GM23338 (cell line): Measurements from ENCODE around the gene ZDHHC9. TPM values are rescaled to one million over a fixed set of nuclear protein-coding genes. Genes with fewer than 3 reads are reported as not detected.

Experiments used
- ATAC-seq: fragments of 200-7000 bp; cut with Tn5 transposase; 3 replicates; pipeline ENCODE4 v1.9.1; 2020
- DNase-seq: peaks from one replicate; pipeline ENCODE4 v3.0.0-alpha.2; 2015; ENCODE audit warnings: low spot score
- H2AFZ ChIP-seq: fragments of 200-600 bp; sonication (generic); 2 replicates; pipeline ENCODE4 v1.8.0; 2016; ENCODE audit warnings: antibody characterized with exemption, mild to moderate bottlenecking, moderate library complexity
- H3F3A ChIP-seq: fragments of 200-600 bp; sonication (generic); replicated peaks from 2 replicates; pipeline ENCODE4 v1.8.0; 2017; ENCODE audit warnings: antibody characterized with exemption, mixed run types, low read depth
- H3K27ac ChIP-seq: fragments of 200-600 bp; sonication (generic); 2 replicates; pipeline ENCODE4 v1.6.1; 2016; ENCODE audit warnings: low read depth
- H3K27me3 ChIP-seq: fragments of 200-600 bp; sonication (generic); 2 replicates; pipeline ENCODE4 v1.8.0; 2016; ENCODE audit warnings: mild to moderate bottlenecking, mixed run types, moderate library complexity; ENCODE audit not compliant: insufficient read depth
- H3K36me3 ChIP-seq: fragments of 200-600 bp; sonication (generic); 2 replicates; pipeline ENCODE4 v1.8.0; 2016; ENCODE audit warnings: mild to moderate bottlenecking; ENCODE audit not compliant: insufficient read depth
- H3K4me1 ChIP-seq: fragments of 200-600 bp; sonication (generic); 2 replicates; pipeline ENCODE4 v1.8.0; 2016; ENCODE audit warnings: mild to moderate bottlenecking, moderate library complexity; ENCODE audit not compliant: insufficient read depth
- H3K4me2 ChIP-seq: fragments of 200-600 bp; sonication (generic); 2 replicates; pipeline ENCODE4 v1.7.1; 2017; ENCODE audit warnings: mixed run types
- H3K4me3 ChIP-seq: fragments of 200-600 bp; sonication (generic); 2 replicates; pipeline ENCODE4 v1.6.1; 2016; ENCODE audit warnings: mixed run types
- H3K79me2 ChIP-seq: fragments of 200-600 bp; sonication (generic); replicated peaks from 2 replicates; pipeline ENCODE4 v1.8.0; 2017; ENCODE audit warnings: mild to moderate bottlenecking; ENCODE audit not compliant: insufficient read depth
- H3K9me2 ChIP-seq: fragments of 200-600 bp; sonication (generic); 2 replicates; pipeline ENCODE4 v1.8.0; 2017; ENCODE audit not compliant: insufficient read depth
- H4K20me1 ChIP-seq: fragments of 200-600 bp; sonication (generic); replicated peaks from 2 replicates; pipeline ENCODE4 v1.8.0; 2017; ENCODE audit warnings: mild to moderate bottlenecking; ENCODE audit not compliant: insufficient read depth
- H3K27ac Mint-ChIP-seq: 2 replicates; pipeline ENCODE4 v1.8.0; 2020; ENCODE audit warnings: inconsistent platforms, mild to moderate bottlenecking, moderate library complexity, mixed read lengths
- H3K27me3 Mint-ChIP-seq: 3 replicates; pipeline ENCODE4 v1.8.0; 2022; ENCODE audit warnings: low read depth, mild to moderate bottlenecking, moderate library complexity, mixed read lengths, inconsistent platforms; ENCODE audit not compliant: insufficient read depth, poor library complexity
- H3K36me3 Mint-ChIP-seq: 3 replicates; pipeline ENCODE4 v1.8.0; 2021; ENCODE audit warnings: low read depth, mild to moderate bottlenecking, inconsistent platforms, moderate library complexity, mixed read lengths
- H3K4me1 Mint-ChIP-seq: 3 replicates; pipeline ENCODE4 v1.8.0; 2020; ENCODE audit warnings: mild to moderate bottlenecking, inconsistent platforms, mixed read lengths
- H3K4me3 Mint-ChIP-seq: 3 replicates; pipeline ENCODE4 v1.8.0; 2021; ENCODE audit warnings: moderate library complexity, mild to moderate bottlenecking, inconsistent platforms, mixed read lengths
- H3K9me3 Mint-ChIP-seq: 3 replicates; pipeline ENCODE4 v1.8.0; 2020; ENCODE audit warnings: moderate library complexity, mild to moderate bottlenecking, inconsistent platforms, mixed read lengths
- CREB1 ChIP-seq: fragments of 250-450 bp; sonication (Bioruptor Pico); IDR thresholded peaks from 2 replicates; pipeline ENCODE4 v1.5.0; 2020; ENCODE audit warnings: low read depth, mild to moderate bottlenecking, moderate library complexity
- EZH2 ChIP-seq: fragments of 200-600 bp; sonication (generic); IDR thresholded peaks from one replicate; pipeline ENCODE4 v1.8.0; 2017; ENCODE audit warnings: antibody characterized with exemption, mild to moderate bottlenecking, low read depth; ENCODE audit not compliant: unreplicated experiment
- EZH2phosphoT487 ChIP-seq: fragments of 200-600 bp; sonication (generic); IDR thresholded peaks from one replicate; pipeline ENCODE4 v1.8.1; 2018; ENCODE audit warnings: antibody characterized with exemption; ENCODE audit not compliant: unreplicated experiment
- JUNB ChIP-seq: IDR thresholded peaks from one replicate; pipeline ENCODE4 v1.6.1; 2016; ENCODE audit warnings: antibody characterized with exemption; ENCODE audit not compliant: unreplicated experiment
- NANOG ChIP-seq: IDR thresholded peaks from 2 replicates; pipeline ENCODE4 v1.6.1; 2016; ENCODE audit warnings: antibody characterized with exemption, borderline replicate concordance
- POLR2AphosphoS5 ChIP-seq: IDR thresholded peaks from 2 replicates; pipeline ENCODE4 v1.6.1; 2016; ENCODE audit warnings: antibody characterized with exemption, low read depth
- STAT1 ChIP-seq: IDR thresholded peaks from one replicate; pipeline ENCODE4 v1.6.1; 2016; ENCODE audit warnings: antibody characterized with exemption; ENCODE audit not compliant: unreplicated experiment
- ZNF114 ChIP-seq: fragments of 250-450 bp; sonication (Bioruptor Pico); IDR thresholded peaks from 2 replicates; pipeline ENCODE4 v1.5.0; 2020; ENCODE audit warnings: mild to moderate bottlenecking, moderate library complexity
- ZNF331 ChIP-seq: fragments of 250-450 bp; sonication (Bioruptor Pico); IDR thresholded peaks from 2 replicates; pipeline ENCODE4 v1.5.0; 2020; ENCODE audit warnings: low read depth, mild to moderate bottlenecking, moderate library complexity
- polyA plus RNA-seq: library from polyadenylated mRNA; unstranded; fragments of >200 nt; fragmentation: Nextera tagmentation; extraction: Ambion mirVana; gene quantifications from 2 replicates; pipeline ENCODE4 v1.2.1, GENCODE V29; 2016
- total RNA-seq: library from RNA; depleted of rRNA; stranded (reverse); fragments of >200 nt; shearing (Covaris generic); gene quantifications from 2 replicates; pipeline ENCODE4 v1.2.3, GENCODE V29; 2014
- TF ChIP-seq, protein P1 (sequence below), 2 experiments: fragments of 200-600 bp in 1 of 2; sonication (generic) in 1 of 2; conservative IDR thresholded peaks; 2 replicates each; pipeline versions ENCODE4 v1.5.1 to v1.6.1; 2016 to 2017; ENCODE audit warnings: antibody characterized with exemption in 2 of 2, low read depth in 2 of 2, mild to moderate bottlenecking in 2 of 2, moderate library complexity in 1 of 2
- TF ChIP-seq, protein P2 (sequence below): IDR thresholded peaks from one replicate; pipeline ENCODE4 v1.6.1; 2018; ENCODE audit warnings: antibody characterized with exemption; ENCODE audit not compliant: unreplicated experiment
- TF ChIP-seq, protein P3 (sequence below): IDR thresholded peaks from 2 replicates; pipeline ENCODE4 v1.6.1; 2016; ENCODE audit warnings: antibody characterized with exemption
- TF ChIP-seq, protein P4 (sequence below): fragments of 250-450 bp; sonication (Bioruptor Pico); IDR thresholded peaks from 2 replicates; pipeline ENCODE4 v1.5.0; 2020; ENCODE audit warnings: mild to moderate bottlenecking, moderate library complexity

Gene ZDHHC9
- total and polyA plus RNA-seq, 2 experiments from 2014 or later: 14.2 to 17.6 TPM

DNA sequence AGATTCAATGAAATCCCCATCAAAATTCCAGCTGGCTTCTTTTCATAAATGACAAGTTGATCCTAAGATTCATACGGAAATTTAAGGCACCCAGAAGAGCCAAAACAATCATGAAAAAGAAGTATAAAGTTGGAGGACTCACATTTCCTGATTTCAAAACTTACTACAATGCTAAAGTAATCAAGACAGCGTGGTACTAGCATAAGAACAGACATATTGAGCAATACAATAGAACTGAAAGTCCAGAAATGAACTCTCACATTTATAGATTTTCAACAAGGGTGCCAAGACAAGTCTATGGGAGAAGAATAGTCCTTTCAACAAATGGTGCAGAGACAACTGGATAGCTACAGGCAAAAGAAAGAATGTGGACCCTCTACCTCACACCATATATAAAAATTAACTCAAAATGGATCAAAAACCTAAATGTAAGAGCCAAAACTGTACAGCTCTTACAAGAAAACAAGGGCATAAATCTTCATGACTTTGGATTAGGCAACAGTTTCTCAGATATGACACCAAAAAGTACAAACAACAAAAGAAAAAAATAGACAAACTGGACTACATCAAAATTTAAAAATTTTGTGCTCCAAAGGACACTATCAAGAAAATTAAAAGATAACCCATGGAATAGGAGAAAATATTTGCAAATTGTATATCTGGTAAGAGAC is 35.4 kb downstream of the ZDHHC9 start:
- no peaks in the 10 kb centered on the region for H4K20me1 ChIP-seq
- no peaks in the 10 kb centered on the region for H3K79me2 ChIP-seq
- H3K36me3 ChIP-seq: no peaks in the 10 kb centered on the region
- Mint-ChIP-seq H3K27me3 (no peaks in the 10 kb centered on the region), H3K36me3 (peaks cover 37% of the 10 kb centered on the region), H3K4me1 (no peaks in the 10 kb centered on the region), H3K4me3 (no peak overlapping the region), H3K27ac (no peak overlapping the region), H3K9me3 (no peaks in the 10 kb centered on the region; the same call in 2 of the 3 replicates)
- TF ChIP-seq, protein P1, sequence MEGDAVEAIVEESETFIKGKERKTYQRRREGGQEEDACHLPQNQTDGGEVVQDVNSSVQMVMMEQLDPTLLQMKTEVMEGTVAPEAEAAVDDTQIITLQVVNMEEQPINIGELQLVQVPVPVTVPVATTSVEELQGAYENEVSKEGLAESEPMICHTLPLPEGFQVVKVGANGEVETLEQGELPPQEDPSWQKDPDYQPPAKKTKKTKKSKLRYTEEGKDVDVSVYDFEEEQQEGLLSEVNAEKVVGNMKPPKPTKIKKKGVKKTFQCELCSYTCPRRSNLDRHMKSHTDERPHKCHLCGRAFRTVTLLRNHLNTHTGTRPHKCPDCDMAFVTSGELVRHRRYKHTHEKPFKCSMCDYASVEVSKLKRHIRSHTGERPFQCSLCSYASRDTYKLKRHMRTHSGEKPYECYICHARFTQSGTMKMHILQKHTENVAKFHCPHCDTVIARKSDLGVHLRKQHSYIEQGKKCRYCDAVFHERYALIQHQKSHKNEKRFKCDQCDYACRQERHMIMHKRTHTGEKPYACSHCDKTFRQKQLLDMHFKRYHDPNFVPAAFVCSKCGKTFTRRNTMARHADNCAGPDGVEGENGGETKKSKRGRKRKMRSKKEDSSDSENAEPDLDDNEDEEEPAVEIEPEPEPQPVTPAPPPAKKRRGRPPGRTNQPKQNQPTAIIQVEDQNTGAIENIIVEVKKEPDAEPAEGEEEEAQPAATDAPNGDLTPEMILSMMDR (conservative IDR thresholded peaks at IDR 0.05; ENCODE audit: low read depth in 2 of 2): no peak
- no peak for TF ChIP-seq NANOG
- no peak for TF ChIP-seq POLR2AphosphoS5
- no peak for TF ChIP-seq EZH2phosphoT487
- TF ChIP-seq ZNF114: no peak
- TF ChIP-seq ZNF331 (CRISPR knock-in tag): no peak
- TF ChIP-seq, protein P2, sequence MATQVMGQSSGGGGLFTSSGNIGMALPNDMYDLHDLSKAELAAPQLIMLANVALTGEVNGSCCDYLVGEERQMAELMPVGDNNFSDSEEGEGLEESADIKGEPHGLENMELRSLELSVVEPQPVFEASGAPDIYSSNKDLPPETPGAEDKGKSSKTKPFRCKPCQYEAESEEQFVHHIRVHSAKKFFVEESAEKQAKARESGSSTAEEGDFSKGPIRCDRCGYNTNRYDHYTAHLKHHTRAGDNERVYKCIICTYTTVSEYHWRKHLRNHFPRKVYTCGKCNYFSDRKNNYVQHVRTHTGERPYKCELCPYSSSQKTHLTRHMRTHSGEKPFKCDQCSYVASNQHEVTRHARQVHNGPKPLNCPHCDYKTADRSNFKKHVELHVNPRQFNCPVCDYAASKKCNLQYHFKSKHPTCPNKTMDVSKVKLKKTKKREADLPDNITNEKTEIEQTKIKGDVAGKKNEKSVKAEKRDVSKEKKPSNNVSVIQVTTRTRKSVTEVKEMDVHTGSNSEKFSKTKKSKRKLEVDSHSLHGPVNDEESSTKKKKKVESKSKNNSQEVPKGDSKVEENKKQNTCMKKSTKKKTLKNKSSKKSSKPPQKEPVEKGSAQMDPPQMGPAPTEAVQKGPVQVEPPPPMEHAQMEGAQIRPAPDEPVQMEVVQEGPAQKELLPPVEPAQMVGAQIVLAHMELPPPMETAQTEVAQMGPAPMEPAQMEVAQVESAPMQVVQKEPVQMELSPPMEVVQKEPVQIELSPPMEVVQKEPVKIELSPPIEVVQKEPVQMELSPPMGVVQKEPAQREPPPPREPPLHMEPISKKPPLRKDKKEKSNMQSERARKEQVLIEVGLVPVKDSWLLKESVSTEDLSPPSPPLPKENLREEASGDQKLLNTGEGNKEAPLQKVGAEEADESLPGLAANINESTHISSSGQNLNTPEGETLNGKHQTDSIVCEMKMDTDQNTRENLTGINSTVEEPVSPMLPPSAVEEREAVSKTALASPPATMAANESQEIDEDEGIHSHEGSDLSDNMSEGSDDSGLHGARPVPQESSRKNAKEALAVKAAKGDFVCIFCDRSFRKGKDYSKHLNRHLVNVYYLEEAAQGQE: no peak
- TF ChIP-seq JUNB: no peak
- TF ChIP-seq CREB1 (CRISPR knock-in tag): no peak
- TF ChIP-seq, protein P3, sequence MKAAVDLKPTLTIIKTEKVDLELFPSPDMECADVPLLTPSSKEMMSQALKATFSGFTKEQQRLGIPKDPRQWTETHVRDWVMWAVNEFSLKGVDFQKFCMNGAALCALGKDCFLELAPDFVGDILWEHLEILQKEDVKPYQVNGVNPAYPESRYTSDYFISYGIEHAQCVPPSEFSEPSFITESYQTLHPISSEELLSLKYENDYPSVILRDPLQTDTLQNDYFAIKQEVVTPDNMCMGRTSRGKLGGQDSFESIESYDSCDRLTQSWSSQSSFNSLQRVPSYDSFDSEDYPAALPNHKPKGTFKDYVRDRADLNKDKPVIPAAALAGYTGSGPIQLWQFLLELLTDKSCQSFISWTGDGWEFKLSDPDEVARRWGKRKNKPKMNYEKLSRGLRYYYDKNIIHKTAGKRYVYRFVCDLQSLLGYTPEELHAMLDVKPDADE: no peak
- TF ChIP-seq EZH2: no peak
- TF ChIP-seq, protein P4, sequence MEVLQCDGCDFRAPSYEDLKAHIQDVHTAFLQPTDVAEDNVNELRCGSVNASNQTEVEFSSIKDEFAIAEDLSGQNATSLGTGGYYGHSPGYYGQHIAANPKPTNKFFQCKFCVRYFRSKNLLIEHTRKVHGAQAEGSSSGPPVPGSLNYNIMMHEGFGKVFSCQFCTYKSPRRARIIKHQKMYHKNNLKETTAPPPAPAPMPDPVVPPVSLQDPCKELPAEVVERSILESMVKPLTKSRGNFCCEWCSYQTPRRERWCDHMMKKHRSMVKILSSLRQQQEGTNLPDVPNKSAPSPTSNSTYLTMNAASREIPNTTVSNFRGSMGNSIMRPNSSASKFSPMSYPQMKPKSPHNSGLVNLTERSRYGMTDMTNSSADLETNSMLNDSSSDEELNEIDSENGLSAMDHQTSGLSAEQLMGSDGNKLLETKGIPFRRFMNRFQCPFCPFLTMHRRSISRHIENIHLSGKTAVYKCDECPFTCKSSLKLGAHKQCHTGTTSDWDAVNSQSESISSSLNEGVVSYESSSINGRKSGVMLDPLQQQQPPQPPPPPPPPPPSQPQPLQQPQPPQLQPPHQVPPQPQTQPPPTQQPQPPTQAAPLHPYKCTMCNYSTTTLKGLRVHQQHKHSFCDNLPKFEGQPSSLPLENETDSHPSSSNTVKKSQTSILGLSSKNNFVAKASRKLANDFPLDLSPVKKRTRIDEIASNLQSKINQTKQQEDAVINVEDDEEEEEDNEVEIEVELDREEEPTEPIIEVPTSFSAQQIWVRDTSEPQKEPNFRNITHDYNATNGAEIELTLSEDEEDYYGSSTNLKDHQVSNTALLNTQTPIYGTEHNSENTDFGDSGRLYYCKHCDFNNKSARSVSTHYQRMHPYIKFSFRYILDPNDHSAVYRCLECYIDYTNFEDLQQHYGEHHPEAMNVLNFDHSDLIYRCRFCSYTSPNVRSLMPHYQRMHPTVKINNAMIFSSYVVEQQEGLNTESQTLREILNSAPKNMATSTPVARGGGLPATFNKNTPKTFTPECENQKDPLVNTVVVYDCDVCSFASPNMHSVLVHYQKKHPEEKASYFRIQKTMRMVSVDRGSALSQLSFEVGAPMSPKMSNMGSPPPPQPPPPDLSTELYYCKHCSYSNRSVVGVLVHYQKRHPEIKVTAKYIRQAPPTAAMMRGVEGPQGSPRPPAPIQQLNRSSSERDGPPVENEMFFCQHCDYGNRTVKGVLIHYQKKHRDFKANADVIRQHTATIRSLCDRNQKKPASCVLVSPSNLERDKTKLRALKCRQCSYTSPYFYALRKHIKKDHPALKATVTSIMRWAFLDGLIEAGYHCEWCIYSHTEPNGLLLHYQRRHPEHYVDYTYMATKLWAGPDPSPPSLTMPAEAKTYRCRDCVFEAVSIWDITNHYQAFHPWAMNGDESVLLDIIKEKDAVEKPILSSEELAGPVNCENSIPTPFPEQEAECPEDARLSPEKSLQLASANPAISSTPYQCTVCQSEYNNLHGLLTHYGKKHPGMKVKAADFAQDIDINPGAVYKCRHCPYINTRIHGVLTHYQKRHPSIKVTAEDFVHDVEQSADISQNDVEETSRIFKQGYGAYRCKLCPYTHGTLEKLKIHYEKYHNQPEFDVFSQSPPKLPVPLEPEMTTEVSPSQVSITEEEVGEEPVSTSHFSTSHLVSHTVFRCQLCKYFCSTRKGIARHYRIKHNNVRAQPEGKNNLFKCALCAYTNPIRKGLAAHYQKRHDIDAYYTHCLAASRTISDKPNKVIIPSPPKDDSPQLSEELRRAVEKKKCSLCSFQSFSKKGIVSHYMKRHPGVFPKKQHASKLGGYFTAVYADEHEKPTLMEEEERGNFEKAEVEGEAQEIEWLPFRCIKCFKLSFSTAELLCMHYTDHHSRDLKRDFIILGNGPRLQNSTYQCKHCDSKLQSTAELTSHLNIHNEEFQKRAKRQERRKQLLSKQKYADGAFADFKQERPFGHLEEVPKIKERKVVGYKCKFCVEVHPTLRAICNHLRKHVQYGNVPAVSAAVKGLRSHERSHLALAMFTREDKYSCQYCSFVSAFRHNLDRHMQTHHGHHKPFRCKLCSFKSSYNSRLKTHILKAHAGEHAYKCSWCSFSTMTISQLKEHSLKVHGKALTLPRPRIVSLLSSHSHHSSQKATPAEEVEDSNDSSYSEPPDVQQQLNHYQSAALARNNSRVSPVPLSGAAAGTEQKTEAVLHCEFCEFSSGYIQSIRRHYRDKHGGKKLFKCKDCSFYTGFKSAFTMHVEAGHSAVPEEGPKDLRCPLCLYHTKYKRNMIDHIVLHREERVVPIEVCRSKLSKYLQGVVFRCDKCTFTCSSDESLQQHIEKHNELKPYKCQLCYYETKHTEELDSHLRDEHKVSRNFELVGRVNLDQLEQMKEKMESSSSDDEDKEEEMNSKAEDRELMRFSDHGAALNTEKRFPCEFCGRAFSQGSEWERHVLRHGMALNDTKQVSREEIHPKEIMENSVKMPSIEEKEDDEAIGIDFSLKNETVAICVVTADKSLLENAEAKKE (CRISPR knock-in tag): no peak
- no peak for TF ChIP-seq STAT1
- no peak overlapping the region for H3K4me3 ChIP-seq
- H3K27ac ChIP-seq: no peak overlapping the region
- H3F3A ChIP-seq: no peaks in the 10 kb centered on the region
- ATAC-seq: no peak
- DNase-seq: no peak
- no peaks in the 10 kb centered on the region for H3K9me2 ChIP-seq
- no peak overlapping the region for H3K4me2 ChIP-seq
- H3K4me1 ChIP-seq: no peaks in the 10 kb centered on the region
- no peak overlapping the region for H2AFZ ChIP-seq
- H3K27me3 ChIP-seq: no peaks in the 10 kb centered on the region
